Fibroblast of skin of right biceps (primary cell): ENCODE results near the gene TBC1D24.
A peak's percentile ranks its signal among the peaks of the same experiment; 100 is the strongest.
"Not testable (repeated sequence)": the region's sequence is repeated elsewhere in the genome, so short reads cannot be mapped to it uniquely, and the experiment has no call there.

Experiments
- DNase-seq: peaks from one replicate; pipeline ENCODE4 v3.0.0-alpha.2; 2013

Gene TBC1D24

DNA sequence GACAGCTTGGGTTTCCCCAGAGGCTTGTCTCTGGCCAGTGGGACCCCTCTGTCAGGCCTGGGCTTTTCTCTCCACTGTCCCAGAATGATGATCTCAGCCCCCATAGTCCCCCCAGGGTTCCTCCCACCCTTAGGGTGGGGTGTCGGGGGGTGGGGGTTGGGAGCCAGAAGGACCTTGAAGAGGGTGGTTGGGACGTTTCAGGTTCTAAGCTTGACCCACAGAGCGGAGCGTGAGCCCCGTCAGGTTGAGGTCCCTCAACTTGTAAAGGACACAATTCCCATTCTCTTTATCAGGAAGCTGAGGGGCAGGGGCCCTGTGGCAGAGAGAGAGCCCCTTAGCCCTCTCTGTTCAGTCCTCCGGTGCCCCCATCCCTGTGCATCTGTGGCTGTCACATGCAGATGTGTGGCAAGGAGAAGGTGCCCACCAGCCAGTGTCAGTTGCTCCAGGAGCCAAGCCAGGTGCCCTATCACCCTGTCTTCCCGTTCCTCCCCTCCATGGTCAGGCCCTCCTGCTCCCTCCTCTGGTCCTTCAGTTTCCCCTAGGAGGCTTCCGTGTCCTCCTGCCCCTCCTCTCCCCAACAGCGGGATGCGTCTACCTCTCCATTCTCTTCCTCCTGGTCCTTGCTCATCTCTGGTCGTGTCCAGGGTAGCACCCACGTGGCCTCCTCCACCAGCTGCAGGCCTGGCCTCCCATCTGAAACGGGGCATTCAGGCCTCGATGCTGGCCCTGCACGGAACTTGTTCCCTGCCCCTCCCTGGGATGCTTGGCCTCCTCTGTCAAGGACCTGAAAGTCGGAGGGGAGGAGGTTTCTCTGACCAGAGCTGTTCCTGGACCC, 5.3 kb upstream of the TBC1D24 start:
- DNase-seq = no peak

DNA sequence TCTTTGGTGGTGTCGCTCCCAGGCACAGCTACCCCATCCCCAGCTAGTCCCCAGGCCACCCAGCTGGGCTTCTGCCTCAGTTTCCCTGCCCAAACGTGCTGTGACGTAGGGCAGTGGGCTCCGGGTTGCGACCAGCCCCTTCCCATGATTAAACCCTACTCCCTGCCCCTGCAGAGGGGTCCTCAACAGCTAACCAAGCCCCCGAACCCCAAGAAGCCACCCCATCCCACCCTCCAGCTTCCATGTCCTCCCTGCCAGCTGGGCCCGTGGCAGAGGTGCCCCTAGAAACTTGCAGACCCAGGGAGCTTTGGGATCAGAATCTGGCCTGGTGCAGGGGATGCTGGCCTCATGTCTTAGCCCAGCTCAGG, 4.7 kb upstream of the TBC1D24 start:
- DNase-seq = no peak

DNA sequence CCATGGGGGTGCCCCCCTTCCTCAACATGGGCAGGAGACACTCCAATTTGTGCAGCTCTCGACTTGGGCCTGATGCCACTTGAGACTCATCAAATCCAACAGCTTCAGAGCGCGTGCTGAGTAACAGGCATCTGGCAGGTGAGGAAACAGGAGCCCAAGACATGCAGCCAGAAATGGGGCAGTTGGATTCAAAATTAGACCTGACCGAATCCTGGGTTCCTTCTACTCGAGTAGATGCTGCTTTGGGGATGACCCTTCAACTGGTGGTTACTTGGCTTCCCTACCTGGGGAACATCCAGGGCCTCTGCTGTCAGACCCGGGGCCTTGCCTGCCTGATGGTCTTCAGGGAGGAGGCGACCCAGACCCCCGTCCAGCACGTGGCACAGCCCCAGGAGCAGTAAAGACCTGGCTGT, 4.3 kb upstream of the TBC1D24 start:
- no peak for DNase-seq

DNA sequence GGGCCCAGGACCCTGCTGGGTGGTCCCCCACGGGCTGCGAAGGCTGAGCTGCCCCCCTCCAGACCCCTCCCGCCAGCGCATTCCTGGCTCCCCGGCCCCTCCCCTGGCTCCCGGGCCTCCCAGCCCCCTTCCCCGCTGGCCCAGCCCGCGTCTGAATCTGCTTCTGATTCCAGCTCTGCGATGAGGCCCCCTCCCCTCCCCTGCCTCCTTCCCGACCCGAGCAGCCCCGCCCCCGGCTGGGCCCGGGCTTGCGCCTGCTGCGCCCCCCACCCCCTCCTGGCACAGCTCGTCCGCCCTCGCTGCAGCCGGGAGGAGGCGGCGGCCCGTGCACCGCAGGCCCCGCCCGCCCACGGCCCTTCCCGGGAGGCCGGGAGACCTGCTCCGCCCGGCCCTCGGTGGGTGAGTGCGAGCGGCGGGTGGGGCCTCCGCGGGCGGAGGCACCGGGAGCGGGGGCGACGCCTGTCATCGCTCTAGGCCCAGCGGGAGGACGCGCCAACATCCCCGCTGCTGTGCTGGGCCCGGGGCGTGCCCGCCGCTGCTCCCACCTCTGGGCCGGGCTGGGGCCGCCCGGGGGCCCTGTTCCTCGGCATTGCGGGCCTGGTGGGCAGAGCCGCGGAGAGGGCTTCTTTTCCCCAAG, 3.8 kb upstream of the TBC1D24 start, which contains the start of gene NTN3:
NTN3 (plus strand) TSS at position 282 of the 637 bp plus-strand sequence. CDS start 405 bp downstream, outside the sequence.
- DNase-seq = no peak

DNA sequence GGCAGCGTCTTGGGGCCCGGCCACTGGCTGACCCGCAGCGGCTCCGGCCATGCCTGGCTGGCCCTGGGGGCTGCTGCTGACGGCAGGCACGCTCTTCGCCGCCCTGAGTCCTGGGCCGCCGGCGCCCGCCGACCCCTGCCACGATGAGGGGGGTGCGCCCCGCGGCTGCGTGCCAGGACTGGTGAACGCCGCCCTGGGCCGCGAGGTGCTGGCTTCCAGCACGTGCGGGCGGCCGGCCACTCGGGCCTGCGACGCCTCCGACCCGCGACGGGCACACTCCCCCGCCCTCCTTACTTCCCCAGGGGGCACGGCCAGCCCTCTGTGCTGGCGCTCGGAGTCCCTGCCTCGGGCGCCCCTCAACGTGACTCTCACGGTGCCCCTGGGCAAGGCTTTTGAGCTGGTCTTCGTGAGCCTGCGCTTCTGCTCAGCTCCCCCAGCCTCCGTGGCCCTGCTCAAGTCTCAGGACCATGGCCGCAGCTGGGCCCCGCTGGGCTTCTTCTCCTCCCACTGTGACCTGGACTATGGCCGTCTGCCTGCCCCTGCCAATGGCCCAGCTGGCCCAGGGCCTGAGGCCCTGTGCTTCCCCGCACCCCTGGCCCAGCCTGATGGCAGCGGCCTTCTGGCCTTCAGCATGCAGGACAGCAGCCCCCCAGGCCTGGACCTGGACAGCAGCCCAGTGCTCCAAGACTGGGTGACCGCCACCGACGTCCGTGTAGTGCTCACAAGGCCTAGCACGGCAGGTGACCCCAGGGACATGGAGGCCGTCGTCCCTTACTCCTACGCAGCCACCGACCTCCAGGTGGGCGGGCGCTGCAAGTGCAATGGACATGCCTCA, 3.1 kb upstream of the TBC1D24 start:
- DNase-seq = no peak

DNA sequence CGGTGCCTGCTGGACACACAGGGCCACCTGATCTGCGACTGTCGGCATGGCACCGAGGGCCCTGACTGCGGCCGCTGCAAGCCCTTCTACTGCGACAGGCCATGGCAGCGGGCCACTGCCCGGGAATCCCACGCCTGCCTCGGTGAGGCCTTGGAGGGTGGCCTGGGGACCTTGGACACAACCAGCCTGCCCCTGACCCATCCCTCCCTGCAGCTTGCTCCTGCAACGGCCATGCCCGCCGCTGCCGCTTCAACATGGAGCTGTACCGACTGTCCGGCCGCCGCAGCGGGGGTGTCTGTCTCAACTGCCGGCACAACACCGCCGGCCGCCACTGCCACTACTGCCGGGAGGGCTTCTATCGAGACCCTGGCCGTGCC, 2.5 kb upstream of the TBC1D24 start:
- no peak for DNase-seq

DNA sequence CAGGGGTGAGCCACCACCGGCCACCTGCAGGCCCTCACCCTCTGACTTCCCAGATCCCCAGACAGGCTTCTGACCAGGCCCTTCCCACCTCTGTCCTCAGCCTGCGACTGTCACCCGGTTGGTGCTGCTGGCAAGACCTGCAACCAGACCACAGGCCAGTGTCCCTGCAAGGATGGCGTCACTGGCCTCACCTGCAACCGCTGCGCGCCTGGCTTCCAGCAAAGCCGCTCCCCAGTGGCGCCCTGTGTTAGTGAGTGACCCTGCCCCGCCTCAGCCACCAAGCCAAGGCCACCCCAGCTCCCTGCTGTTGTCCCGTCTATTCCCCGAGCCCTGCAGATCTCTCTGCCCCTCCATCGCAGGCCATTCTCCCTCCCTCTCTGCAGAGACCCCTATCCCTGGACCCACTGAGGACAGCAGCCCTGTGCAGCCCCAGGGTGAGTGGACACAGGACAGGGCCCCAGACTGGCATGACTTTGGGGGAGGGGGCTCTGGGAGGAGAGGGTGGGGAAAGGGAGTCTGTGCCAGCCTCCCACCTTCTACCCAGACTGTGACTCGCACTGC, 2.0 kb upstream of the TBC1D24 start:
- DNase-seq = no peak

DNA sequence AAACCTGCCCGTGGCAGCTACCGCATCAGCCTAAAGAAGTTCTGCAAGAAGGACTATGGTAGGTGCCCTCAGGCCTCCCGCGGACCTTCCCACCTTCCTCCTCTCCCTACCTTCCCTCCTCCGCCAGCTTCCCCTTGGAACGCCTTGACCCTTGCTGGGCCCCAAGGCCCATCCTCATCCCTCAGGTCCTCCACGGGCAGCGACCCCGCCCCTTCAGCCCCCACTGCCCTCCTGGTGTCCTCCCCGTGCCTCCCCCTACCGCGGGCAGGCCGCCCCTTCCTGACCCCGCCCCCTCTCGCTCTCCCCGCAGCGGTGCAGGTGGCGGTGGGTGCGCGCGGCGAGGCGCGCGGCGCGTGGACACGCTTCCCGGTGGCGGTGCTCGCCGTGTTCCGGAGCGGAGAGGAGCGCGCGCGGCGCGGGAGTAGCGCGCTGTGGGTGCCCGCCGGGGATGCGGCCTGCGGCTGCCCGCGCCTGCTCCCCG, 1.4 kb upstream of the TBC1D24 start:
- no peak for DNase-seq

DNA sequence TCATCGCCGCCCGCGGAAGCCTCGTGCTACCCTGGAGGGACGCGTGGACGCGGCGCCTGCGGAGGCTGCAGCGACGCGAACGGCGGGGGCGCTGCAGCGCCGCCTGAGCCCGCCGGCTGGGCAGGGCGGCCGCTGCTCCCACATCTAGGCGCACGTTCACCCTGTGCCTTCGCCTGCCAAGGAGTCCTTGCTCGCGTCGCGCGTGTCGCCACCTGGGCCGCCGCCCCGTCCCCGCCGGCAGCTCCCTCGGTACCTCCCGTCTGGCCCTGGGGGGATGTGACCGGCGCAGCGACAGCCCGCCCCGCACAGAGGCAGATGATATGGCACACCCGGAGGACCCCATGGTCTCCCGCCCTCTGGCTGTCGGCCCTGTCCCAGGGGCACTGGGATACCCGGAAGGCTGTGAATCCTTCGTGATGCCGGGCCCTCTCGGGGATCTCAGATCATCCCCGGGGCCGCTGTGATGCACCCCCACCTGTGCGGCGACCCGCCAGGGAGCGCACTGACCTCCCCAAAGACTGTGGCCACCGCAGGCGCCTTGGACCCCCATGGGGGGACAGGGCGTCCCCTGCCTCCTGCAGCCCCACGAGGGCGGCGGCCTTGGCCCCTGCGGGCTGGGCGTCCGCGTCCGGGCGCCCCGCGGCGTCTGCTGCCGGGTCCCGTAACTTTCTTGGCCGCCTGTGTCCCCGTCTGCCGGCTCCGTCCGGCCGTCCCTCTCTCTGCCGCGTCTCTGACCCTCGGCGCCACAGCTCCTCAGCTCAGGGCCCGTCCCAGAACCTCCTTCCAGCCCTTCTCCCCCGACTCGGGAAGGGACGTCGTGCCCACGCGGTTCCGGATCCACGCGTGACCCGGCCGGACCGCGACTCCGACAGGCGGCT, 689 bp upstream of the TBC1D24 start:
- peak; percentile 45 for DNase-seq

DNA sequence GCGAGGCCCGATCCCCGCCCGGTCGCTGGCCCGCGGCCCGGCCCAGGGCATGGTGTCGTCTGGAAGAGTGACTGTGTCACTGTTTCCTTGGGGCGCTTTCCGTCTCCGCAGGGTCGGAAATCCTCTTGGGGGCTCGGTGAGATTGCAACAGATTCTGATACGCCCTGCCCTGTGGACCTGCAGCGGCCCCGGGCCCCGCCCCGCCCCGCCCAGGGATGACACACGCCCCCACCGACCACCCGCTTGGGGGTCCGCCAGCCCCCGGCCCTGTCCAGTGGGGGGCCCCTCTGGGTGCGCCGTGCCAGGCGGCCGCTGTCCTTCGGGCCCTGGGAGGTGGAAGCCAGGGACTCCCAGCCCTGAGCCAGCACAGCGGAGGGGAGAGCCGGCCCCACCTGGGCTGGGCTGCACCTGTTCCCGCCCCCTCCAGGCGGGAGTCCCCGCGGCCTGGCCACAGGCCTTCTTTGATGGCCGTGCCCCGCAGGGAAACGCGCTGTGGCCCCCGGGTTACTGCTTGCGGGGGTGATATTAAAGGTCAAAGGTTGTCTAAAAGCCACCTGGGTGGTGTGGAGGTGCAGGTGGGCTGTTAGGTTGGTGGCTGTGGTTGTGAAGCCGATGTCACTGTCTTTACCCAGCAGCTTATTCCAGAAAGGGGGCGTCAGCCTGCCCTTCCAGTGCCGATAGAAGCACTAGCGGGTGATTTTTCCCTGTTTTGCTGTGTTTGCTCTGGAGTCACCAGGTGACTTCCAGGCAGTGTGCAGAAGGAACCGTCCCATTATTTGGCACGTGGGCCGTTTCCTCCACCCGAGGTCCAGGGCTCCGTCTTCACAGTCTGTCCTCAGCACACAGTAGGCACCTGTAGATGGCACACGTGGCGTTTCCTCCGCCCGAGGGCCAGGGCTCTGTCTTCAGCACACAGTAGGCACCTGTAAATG, 752 bp downstream of the TBC1D24 start:
- DNase-seq = no peak

DNA sequence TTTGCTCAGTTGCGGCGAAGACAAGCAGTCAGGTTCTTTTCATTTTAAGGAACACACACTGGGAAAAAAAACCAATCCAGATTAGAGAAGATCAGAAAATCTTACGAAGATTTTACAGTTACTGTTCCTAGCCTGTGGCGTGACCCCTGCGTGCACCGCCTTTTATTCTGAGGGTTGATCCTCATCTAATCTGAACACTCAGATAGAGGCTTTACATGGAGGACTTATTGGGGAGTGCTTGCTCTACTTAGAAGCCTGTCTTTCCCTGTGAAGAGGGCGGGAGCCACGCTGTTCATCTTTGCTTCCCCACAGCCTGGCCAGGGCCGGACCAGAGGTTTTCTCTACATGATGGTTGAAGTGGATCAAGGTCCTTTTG, 1.4 kb downstream of the TBC1D24 start:
- no peak for DNase-seq

DNA sequence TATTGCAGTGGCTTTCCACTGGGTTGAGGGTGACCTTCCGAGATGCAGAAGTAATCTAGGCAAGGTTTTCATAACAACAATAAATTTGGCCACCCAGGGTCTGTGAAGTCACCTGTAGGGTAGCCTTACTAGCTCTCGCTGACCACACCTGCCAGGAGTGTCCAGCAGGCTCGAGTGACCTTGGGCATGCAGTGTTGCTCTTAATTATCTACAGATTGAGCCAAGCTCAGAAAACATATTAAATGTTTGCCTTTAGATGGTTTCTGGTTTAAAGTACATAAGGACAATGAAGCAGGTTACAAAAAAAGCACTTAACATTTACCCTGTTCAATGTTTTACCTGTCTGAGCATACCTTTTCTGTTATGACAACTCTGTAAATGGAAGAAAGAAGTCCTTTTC, 1.8 kb downstream of the TBC1D24 start:
- no peak for DNase-seq

DNA sequence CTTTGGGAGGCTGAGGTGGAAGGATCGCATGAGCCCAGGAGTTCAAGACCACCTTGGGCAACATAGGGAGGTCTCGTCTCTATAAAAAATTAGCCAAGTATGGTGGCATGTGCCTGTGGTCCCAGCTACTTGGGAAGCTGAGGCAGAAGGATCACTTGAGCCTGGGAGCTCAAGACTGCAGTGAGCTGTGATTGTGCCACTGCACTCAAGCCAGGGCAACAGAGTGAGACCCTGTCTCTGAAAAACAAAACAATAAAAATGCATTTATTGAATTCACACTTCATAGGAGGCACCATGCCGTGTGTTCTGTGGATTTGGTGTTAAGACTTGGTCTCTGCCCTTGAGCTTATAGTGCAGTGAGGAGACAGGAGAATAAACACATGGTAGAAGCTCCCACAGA, 2.4 kb downstream of the TBC1D24 start:
- no peak for DNase-seq

DNA sequence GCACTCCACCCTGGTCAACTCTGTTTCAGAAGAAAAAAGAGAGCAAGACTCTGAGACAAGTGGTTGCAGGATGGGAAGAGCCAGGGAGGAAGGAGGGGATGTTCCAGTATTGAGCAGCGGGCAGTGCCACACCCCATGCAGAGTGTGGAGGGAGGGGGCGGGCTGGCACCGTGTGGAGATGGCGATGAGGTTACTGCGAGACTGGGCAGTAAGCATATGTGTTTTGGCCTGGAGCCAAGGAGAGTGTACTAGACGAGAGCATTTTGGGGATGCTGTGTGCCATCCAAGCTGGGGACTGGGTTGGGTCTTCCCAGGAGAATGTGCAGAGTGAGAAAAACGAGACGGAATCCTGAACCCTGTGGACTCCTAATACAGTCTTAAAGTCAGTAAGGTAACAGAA, 3.4 kb downstream of the TBC1D24 start:
- no peak for DNase-seq

DNA sequence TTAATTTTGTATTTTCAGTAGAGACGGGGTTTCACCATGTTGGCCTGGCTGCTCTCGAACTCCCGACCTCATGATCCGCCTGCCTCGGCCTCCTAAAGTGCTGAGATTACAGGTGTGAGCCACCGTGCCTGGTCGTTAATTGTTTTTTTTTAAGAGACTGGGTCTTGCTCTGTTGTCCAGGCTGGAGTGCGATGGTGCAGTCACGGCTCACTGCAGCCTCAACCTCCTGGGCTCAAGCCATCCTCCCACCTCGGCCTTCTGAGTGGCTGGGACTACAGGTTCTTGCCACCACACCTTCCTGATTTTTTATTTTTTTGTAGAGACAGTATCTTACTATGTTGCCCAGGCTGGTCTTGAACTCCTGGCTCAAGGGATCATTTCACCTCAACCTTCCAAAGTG, 5.1 kb downstream of the TBC1D24 start:
- not testable (repeated sequence) for DNase-seq

DNA sequence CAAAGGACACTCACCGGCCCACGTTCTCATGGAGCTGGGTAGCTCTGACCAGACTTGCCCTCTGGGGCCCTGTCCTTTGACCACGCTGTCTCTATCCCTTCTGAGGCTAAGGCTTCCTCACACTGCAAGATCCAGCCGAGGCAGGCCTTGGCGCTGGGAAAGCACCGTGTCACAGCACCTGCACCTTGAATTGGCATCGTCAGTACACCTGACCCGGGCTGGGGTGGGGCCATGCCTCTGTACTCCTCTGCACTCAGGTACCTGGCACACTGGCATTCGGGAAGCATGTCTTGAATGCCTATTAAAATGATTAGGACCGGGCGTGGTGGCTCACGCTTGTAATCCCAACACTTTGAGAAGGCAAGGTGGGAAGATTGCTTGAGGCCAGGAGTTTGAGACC, 6.0 kb downstream of the TBC1D24 start:
- no peak for DNase-seq

DNA sequence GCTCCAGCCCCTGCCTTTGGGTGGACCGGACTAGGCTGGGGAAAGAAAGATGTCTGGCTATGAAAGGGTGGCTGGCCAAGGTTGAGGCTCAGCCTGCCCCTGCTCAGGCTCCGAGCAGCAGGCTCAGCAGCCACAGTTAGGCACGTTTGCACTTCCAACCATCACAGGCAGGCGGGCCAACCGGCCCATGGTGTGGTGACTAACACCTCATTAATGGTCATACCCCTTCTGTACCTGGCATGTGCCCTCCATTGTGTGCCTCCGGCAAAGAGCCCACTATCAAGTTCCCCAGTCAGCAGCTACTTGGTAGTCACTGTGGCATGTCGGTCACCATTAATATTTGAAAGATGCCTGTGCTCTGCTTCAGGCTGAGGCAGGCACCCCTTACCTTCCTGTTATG, 6.7 kb downstream of the TBC1D24 start:
- DNase-seq = no peak

DNA sequence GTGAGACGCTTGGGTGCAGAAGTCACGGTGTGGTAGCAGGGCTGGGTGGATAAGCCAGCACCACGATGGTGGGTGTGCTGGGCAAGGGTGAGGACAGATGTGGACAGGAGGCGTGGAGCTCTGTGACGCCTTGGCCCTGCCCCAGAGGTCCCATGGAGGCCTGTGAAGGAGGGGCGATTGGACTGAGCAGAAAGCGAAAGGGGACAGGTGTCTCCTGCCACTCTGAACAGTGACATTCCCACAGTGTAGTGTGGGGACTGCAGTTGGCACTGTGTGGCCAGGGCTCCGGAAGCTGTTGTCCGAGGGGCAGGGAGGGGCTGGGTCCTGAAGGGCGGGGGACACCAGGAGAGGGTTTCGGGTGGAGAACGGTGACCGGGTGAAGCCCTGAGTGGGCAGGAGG, 7.3 kb downstream of the TBC1D24 start:
- no peak for DNase-seq

DNA sequence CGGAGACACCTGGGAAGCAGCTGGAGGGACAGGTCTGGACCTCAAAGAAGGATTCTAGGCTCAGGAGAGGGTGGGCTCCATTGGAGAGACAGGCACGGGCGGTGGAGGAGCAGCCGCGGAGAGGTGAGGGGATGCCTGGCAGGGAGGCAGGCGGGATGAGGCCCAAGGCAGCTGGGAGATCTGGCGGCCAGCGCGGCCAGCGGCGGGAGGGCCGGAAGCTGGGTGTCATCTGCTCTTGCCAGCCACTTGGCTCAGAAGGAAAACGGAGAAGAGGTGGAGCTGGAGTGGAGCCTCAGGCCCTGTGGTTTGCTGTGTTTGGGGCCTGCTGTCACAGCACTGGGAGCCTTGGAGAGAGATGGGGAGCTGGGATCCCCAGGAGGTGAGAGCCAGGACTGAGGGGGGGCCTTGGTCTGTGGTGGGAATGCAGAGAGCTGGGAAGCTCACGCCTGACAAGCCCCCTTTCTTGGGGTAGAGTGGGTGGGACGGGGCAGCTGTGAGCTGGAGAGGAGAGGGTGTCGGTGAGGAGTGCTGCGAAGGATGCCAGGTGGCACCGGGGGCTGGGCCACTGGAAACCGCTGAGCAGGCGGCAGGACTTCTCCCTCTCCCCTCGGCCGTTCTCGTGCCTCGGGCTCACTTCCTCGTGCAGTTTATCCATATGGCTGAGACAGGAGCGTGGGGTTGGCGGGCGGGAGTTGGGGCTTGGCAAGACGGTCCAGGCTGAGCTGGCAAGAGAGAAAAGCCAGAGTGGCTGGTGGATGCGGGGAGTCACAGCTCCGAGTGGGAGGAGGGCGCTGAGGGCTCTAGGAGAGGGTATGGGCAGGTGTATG, 8.0 kb downstream of the TBC1D24 start:
- DNase-seq = peak; percentile 59
